GM12801 (cell line): ENCODE results near the gene LIN28B.

Experiments
- CTCF ChIP-seq: IDR thresholded peaks from one replicate; pipeline ENCODE4 v1.5.1; 2011; ENCODE audit warnings: control low read depth; ENCODE audit not compliant: insufficient read length; ENCODE audit errors: extremely low read depth

Gene LIN28B

GRCh38 chr6:105029581-105029980 lies 72.7 kb downstream of the LIN28B start:
- no peak for TF ChIP-seq CTCF

- TF ChIP-seq CTCF: no peak
These were observed 77.6 kb downstream of the LIN28B start for GRCh38 chr6:105034470-105034869.

- no peak for TF ChIP-seq CTCF
These were observed 78.4 kb downstream of the LIN28B start for GRCh38 chr6:105035299-105035698.

- no peak for TF ChIP-seq CTCF
These were observed 79.4 kb downstream of the LIN28B start for GRCh38 chr6:105036351-105036750.

- no peak for TF ChIP-seq CTCF
These were observed 81.4 kb downstream of the LIN28B start for GRCh38 chr6:105038259-105038658.

GRCh38 chr6:105041880-105042279 lies 85.0 kb downstream of the LIN28B start:
- TF ChIP-seq CTCF: no peak

GRCh38 chr6:105042648-105043047 lies 85.7 kb downstream of the LIN28B start:
- no peak for TF ChIP-seq CTCF

GRCh38 chr6:105043979-105044378 lies 87.1 kb downstream of the LIN28B start:
- no peak for TF ChIP-seq CTCF
